ENCODE measurements around the gene SCIN. TPM values are rescaled to one million over a fixed set of nuclear protein-coding genes. Genes with fewer than 3 reads are reported as not detected.
A peak's percentile ranks its signal among the peaks of the same experiment; 100 is the strongest.
"Not testable (repeated sequence)": the region's sequence is repeated elsewhere in the genome, so short reads cannot be mapped to it uniquely, and the experiment has no call there.

The SCIN gene
- total RNA-seq, 1 donor from 2014 or later = not detected

DNA sequence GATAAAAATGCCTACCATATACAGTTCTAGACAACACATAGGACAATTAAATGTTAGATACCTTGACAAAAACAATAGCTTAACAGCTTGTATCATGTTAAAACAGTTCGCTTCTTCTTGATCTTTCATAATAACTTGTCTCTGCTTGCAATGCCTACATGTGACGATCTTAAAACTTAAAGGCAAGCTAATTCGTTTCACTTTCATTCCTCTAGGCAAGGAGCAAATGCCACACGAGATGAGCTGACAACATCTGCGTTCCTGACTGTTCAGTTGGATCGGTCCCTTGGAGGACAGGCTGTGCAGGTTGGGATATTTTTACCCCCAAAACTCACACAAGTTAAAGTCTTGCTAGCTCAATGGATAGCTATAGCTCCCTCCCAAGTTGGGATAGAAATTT is 65.3 kb downstream of the SCIN start:
- H3K27ac Mint-ChIP-seq = no peak overlapping the region
- no peaks in the 10 kb centered on the region for H3K36me3 Mint-ChIP-seq (ENCODE audit: low read depth)
- H3K4me3 Mint-ChIP-seq (ENCODE audit: low read depth) = peak overlapping the region; percentile 58
- intact Hi-C loops (cut with micrococcal nuclease) = no loop called here
- no peaks in the 10 kb centered on the region for H3K9me3 Mint-ChIP-seq
- peaks cover 23% of the 10 kb centered on the region for H3K4me1 Mint-ChIP-seq (ENCODE audit: low read depth)
- DNase-seq (ENCODE audit: low spot score) = no peak
- H3K27me3 Mint-ChIP-seq (ENCODE audit: low read depth) = peaks cover 15% of the 10 kb centered on the region

DNA sequence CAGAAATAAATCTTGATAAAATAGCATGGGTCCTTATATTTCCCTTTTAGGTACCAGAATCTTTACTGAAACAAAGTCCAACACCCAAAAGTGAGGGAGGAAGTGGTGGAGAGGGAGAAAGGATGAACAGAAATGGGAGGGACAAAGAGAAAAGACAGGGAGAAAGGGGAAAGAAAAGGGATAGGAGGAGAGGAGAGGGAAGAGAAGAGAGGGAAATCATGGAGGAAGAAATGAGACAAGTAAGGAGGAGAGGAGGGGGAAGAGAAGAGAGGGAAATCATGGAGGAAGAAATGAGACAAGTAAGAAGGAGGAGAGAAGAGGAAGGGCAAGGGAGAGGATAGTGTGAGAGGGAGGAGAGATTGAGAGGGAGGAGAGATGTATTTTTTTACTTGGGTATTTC is 66.8 kb downstream of the SCIN start:
- H3K4me1 Mint-ChIP-seq (ENCODE audit: low read depth) = peaks cover 23% of the 10 kb centered on the region
- peaks cover 11% of the 10 kb centered on the region for H3K27me3 Mint-ChIP-seq (ENCODE audit: low read depth)
- H3K27ac Mint-ChIP-seq = no peak overlapping the region
- H3K4me3 Mint-ChIP-seq (ENCODE audit: low read depth) = no peak overlapping the region
- intact Hi-C loops (cut with micrococcal nuclease) = no loop called here
- no peaks in the 10 kb centered on the region for H3K36me3 Mint-ChIP-seq (ENCODE audit: low read depth)
- no peak for DNase-seq (ENCODE audit: low spot score)
- no peaks in the 10 kb centered on the region for H3K9me3 Mint-ChIP-seq

- H3K9me3 Mint-ChIP-seq = no peaks in the 10 kb centered on the region
- no peak overlapping the region for H3K27ac Mint-ChIP-seq
- peak overlapping the region; percentile 46 for H3K4me3 Mint-ChIP-seq (ENCODE audit: low read depth)
- H3K4me1 Mint-ChIP-seq (ENCODE audit: low read depth) = peaks cover 23% of the 10 kb centered on the region
- H3K36me3 Mint-ChIP-seq (ENCODE audit: low read depth) = no peaks in the 10 kb centered on the region
- DNase-seq (ENCODE audit: low spot score) = no peak
- intact Hi-C loops (cut with micrococcal nuclease) = loop anchor here (1.0 to 2.0 kb wide), 2 partner anchors 49 to 625 kb away; partner anchors contain the start of gene ARL4A
- H3K27me3 Mint-ChIP-seq (ENCODE audit: low read depth) = peaks cover 6% of the 10 kb centered on the region
Observed at GRCh38 chr7:12637819-12638592, 67.5 kb downstream of the SCIN start.

DNA sequence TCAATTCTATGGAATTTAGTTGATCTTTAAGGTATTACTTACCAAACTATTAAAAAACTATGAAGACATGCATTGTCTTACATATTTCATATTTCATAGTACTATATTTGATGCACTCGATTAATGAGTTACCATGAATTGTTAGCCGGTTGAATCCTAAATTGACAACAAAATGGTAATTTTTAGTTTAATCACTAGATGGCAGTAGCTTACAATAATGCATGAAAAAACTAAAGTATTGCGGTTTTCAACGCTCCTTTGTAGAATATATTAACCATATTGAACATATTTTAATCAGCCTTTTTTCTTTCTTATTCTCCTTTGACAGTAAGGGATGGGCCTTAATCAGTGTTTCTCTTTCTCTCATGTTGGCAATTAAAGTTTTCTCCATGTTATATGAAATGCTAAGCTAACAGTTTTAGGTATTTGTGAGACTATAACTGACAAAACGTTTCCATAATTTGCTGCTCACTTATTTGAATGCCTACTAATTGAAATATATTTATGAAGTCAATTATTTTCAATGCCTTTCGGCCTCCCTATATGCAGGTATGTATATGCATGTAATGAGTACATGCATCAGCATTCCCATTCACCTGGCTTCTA is 68.4 kb downstream of the SCIN start:
- intact Hi-C loops (cut with micrococcal nuclease) = loop anchor here (1.0 to 2.0 kb wide), 2 partner anchors 48 to 624 kb away; partner anchors contain the start of gene ARL4A
- Mint-ChIP-seq H3K9me3 (no peaks in the 10 kb centered on the region), H3K27ac (no peak overlapping the region), H3K4me1 (ENCODE audit: low read depth) (peaks cover 19% of the 10 kb centered on the region), H3K27me3 (ENCODE audit: low read depth) (peaks cover 4% of the 10 kb centered on the region), H3K4me3 (ENCODE audit: low read depth) (no peak overlapping the region), H3K36me3 (ENCODE audit: low read depth) (no peaks in the 10 kb centered on the region)
- no peak for DNase-seq (ENCODE audit: low spot score)

- H3K4me1 Mint-ChIP-seq (ENCODE audit: low read depth) = peaks cover 19% of the 10 kb centered on the region
- peaks cover 4% of the 10 kb centered on the region for H3K27me3 Mint-ChIP-seq (ENCODE audit: low read depth)
- DNase-seq (ENCODE audit: low spot score) = no peak
- intact Hi-C loops (cut with micrococcal nuclease) = no loop called here
- no peak overlapping the region for H3K27ac Mint-ChIP-seq
- no peak overlapping the region for H3K4me3 Mint-ChIP-seq (ENCODE audit: low read depth)
- H3K36me3 Mint-ChIP-seq (ENCODE audit: low read depth) = no peaks in the 10 kb centered on the region
- no peaks in the 10 kb centered on the region for H3K9me3 Mint-ChIP-seq
Observed at GRCh38 chr7:12640299-12641096, 70.0 kb downstream of the SCIN start.

DNA sequence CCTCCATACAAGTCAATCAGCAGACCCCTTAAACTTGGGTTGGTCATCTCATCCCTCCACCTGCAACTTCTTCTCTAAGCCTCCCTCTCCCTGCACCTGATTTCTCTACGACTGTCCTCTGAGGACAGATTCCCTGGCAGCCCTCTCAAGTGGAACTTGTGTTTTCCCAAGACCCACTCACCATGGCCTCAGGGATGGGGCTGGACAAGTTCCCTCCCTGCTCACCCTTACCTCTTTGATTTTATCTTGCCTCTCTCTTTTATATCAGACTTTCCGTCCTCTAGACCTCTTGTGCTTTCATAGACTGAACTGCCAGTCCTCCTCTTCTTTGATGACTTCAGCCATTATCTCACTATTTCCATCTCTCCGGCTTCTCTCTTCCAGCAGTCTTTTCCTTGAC is 70.7 kb downstream of the SCIN start:
- no peaks in the 10 kb centered on the region for H3K36me3 Mint-ChIP-seq (ENCODE audit: low read depth)
- no peak overlapping the region for H3K4me3 Mint-ChIP-seq (ENCODE audit: low read depth)
- intact Hi-C loops (cut with micrococcal nuclease) = no loop called here
- peaks cover 12% of the 10 kb centered on the region for H3K4me1 Mint-ChIP-seq (ENCODE audit: low read depth)
- no peak overlapping the region for H3K27ac Mint-ChIP-seq
- no peak for DNase-seq (ENCODE audit: low spot score)
- H3K9me3 Mint-ChIP-seq = no peaks in the 10 kb centered on the region
- peaks cover 4% of the 10 kb centered on the region for H3K27me3 Mint-ChIP-seq (ENCODE audit: low read depth)

DNA sequence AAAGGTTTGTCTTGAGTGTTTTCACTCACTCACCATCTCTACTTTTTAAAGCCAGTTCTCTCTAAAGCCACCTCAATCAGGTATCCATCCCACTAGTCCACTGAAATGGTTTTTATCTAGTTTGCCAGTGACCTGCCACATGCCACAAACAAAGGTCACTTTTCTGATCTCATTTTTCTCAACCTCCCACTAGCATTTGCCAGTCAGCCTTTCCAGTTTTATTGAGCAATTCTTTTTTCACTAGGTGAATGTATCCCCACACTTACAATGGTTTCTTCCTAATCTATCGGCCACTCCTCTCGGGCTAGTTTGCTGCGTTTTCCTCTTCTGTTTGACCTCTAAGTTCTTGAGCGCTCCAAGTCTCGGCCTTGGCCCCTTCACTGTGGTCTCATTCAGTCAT is 72.0 kb downstream of the SCIN start:
- Mint-ChIP-seq H3K4me1 (ENCODE audit: low read depth) (peaks cover 7% of the 10 kb centered on the region), H3K27ac (no peak overlapping the region), H3K27me3 (ENCODE audit: low read depth) (peaks cover 4% of the 10 kb centered on the region), H3K36me3 (ENCODE audit: low read depth) (no peaks in the 10 kb centered on the region), H3K4me3 (ENCODE audit: low read depth) (no peak overlapping the region), H3K9me3 (no peaks in the 10 kb centered on the region)
- intact Hi-C loops (cut with micrococcal nuclease) = no loop called here
- DNase-seq (ENCODE audit: low spot score) = no peak

DNA sequence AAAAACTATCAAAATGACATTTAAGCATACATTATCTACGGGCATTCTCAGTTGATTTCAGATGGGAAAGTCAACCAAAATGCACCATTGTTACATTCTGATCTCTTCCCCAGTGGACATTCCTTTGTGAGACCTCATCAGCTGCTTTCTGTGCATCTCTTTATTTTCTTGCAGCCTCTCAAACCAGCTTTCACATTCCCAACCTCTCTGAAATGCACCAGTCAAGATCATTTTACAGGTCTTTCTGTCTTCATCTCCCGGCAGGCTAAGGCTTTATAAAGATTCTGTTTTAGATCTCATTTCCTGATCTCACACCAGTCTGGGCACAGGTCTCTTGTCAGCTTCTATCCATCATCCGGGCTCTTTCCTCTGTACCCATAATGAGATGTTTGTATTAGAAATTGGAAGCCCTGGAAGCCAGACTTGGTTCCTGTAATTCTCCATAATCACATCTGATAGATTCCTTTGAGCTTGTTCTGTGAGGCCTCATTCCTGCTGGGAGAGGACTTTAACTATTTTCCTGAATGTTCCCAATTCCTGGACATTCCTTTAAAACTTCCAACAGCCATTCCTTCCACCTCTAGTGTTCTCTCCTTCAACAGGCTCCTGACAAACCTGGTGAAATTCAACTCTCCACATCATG is 72.6 kb downstream of the SCIN start:
- no peak overlapping the region for H3K27ac Mint-ChIP-seq
- intact Hi-C loops (cut with micrococcal nuclease) = no loop called here
- H3K4me3 Mint-ChIP-seq (ENCODE audit: low read depth) = no peak overlapping the region
- DNase-seq (ENCODE audit: low spot score) = no peak
- peaks cover 4% of the 10 kb centered on the region for H3K27me3 Mint-ChIP-seq (ENCODE audit: low read depth)
- H3K4me1 Mint-ChIP-seq (ENCODE audit: low read depth) = peaks cover 3% of the 10 kb centered on the region
- H3K9me3 Mint-ChIP-seq = no peaks in the 10 kb centered on the region
- no peaks in the 10 kb centered on the region for H3K36me3 Mint-ChIP-seq (ENCODE audit: low read depth)

DNA sequence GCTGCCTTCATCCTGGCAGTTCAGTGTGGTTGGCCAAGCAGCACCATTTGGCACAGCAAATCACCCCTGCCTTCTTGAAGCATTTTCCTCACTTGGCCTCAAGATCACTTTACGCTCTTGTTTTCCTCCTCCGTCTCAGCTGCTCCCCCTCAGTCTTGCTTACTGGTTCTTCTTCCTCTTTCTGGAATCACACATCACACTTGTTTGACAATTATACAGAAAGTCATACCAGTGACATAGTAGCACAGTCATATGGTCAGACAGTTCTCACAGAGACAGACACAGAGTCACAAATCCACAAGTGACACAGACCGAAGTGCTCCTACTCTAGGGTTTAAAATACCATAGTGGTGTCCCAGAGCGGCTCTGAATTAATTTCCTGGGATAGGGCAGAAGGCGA is 73.1 kb downstream of the SCIN start:
- Mint-ChIP-seq H3K36me3 (ENCODE audit: low read depth) (no peaks in the 10 kb centered on the region), H3K9me3 (no peaks in the 10 kb centered on the region), H3K27ac (no peak overlapping the region), H3K4me3 (ENCODE audit: low read depth) (no peak overlapping the region), H3K4me1 (ENCODE audit: low read depth) (peaks cover 2% of the 10 kb centered on the region), H3K27me3 (ENCODE audit: low read depth) (peaks cover 4% of the 10 kb centered on the region)
- no peak for DNase-seq (ENCODE audit: low spot score)
- intact Hi-C loops (cut with micrococcal nuclease) = no loop called here

GRCh38 chr7:12645212-12645611 is 74.7 kb downstream of the SCIN start:
- H3K4me1 Mint-ChIP-seq (ENCODE audit: low read depth); H3K36me3 Mint-ChIP-seq (ENCODE audit: low read depth); H3K27ac Mint-ChIP-seq; DNase-seq (ENCODE audit: low spot score); intact Hi-C loops (cut with micrococcal nuclease); H3K4me3 Mint-ChIP-seq (ENCODE audit: low read depth); H3K27me3 Mint-ChIP-seq (ENCODE audit: low read depth); H3K9me3 Mint-ChIP-seq: not testable (repeated sequence)

DNA sequence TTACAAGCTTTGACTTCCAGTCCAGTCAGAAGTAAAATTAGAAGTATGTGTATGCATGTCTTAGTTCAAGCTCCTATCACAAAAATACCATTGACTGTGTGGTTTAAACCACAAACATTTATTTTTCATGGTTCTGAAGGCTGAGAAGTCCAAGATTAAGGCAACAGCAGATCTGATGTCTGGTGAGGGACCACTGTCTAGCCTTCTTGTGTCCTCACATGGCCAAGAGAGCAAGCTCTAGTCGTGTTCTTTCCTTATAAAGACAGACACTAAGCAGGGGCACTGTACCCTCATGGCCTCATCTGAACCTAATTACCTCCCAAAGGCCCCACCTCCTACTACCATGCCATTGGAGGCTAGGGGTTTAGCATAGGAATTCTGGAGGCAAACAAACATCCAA is 75.6 kb downstream of the SCIN start:
- H3K27me3 Mint-ChIP-seq (ENCODE audit: low read depth) = no peaks in the 10 kb centered on the region
- intact Hi-C loops (cut with micrococcal nuclease) = no loop called here
- no peaks in the 10 kb centered on the region for H3K4me1 Mint-ChIP-seq (ENCODE audit: low read depth)

DNA sequence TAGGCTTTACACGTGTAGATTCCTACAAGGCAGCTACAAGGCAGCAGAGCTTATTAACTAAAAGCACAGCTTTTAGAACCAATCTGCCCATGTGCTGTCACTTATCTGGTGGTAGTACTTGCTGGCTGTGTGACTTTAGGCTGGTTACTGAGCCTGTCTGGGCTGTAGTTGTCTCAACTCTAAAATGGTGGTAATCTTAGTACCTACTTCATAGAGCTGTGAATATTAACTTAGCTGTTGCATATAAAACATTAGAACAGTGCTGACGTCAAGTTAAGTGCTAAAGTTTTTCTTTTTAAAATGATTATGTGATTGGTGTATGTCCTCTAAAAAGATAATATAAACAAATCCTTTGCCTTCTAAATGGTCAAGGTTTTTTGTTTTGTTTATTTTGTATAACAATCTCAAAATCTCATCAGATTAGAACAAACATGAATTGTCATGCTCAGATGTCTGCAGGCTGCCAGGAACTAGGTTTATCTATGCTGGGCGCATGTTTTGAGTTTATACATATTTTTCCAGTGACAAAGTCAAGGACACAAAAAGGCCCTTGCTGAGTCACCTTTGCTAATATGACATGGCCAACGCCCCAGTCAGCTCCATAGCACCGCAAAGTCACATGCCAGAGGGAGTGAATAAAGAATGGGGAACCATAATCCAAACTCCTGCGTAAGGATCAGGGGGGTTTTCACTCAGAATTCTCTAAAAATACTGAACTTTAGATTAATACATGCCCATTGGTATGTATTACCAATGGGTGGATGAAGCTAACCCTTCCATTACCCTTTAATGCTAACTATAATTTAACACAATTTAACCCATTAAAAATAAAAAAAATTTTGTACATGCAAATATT is 77.1 kb downstream of the SCIN start:
- Mint-ChIP-seq H3K36me3 (ENCODE audit: low read depth) (no peaks in the 10 kb centered on the region), H3K27me3 (ENCODE audit: low read depth) (no peaks in the 10 kb centered on the region)

More for the DNA sequence above, 75.6 kb downstream of the SCIN start:
- no peak overlapping the region for H3K4me3 Mint-ChIP-seq (ENCODE audit: low read depth)
- H3K27ac Mint-ChIP-seq = no peak overlapping the region
- H3K36me3 Mint-ChIP-seq (ENCODE audit: low read depth) = no peaks in the 10 kb centered on the region
- DNase-seq (ENCODE audit: low spot score) = no peak
- no peaks in the 10 kb centered on the region for H3K9me3 Mint-ChIP-seq

More for the DNA sequence above, 77.1 kb downstream of the SCIN start:
- intact Hi-C loops (cut with micrococcal nuclease) = no loop called here
- no peak for DNase-seq (ENCODE audit: low spot score)
- Mint-ChIP-seq H3K27ac (no peak overlapping the region), H3K4me3 (ENCODE audit: low read depth) (no peak overlapping the region), H3K9me3 (no peaks in the 10 kb centered on the region), H3K4me1 (ENCODE audit: low read depth) (no peaks in the 10 kb centered on the region)

Measured in activated T-helper 2 cell treated with anti-CD3 and anti-CD28 coated beads, Interferon-gamma antibody, Interleukin-2, Interleukin-4, amounts not matched to agents 10 μg/mL and 5 μg/mL and 100 μg/mL, durations not matched to agents 14 hours and 24 hours and 36 hours (primary cell).